Measurements from ENCODE around the gene ARID1B. TPM values are rescaled to one million over a fixed set of nuclear protein-coding genes. Genes with fewer than 3 reads are reported as not detected.
A peak's percentile ranks its signal among the peaks of the same experiment; 100 is the strongest.

ARID1B gene
- total RNA-seq, 2 experiments from 2014 or later: 90.1 to 164 TPM

DNA sequence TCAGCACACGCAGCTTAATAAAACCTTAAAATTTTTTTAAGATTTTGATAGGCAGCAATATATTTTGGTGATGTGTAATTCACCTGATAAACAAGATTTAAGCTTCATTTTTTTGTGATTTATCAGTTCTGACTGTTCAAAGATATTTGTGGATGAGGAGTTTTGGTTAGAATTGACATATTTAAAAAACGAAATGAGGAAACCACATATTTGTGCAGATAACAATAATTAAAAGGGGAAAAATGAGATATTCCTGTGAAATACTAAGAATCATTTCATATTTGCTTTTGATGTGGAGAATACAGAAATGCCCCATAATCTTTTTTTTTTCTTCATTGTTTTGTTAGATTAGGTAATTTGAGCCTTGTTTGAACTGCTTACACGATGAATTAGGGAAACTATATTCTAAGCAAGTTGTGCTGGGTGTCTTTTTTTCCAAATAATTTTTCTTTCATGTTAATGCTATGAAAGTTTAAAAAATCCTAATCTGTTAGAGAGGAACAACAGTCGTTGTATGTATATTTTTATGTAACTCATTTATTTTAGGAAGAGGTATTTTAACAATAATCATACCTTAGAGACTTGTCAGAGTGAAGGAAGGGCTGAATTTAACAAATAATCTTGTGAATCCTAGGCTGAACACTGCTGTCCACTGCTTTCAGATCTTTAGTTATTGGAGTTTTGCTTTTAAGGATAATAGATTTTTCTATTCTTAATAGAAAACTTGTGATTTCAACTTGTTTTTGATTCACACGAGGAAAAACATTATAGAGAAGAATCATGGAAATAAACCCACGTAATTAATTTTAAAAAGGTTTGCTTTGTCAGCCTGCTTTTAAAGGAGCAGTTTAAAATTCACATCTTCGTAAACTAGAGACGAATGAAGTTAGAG lies 4.0 kb downstream of the ARID1B start:
- intact Hi-C loops (cut with micrococcal nuclease; ENCODE audit: unreplicated experiment): loop anchor here (1.0 to 10.0 kb wide), 7 partner anchors 70 to 494 kb away; no protein-coding TSS in a partner anchor
- peak overlapping the region; percentile 85 for H3K4me2 ChIP-seq (ENCODE audit: low read length)
- peaks cover 39% of the 10 kb centered on the region for H4K20me1 ChIP-seq (ENCODE audit: insufficient read depth, low read length)
- CTCF ChIA-PET (ENCODE audit: unreplicated experiment): no interaction called here
- H2AFZ ChIP-seq (ENCODE audit: low read length): no peak overlapping the region
- H3K27ac ChIP-seq (ENCODE audit: low read depth, low read length, poor library complexity, severe bottlenecking): peak overlapping the region; percentile 86
- peaks cover 35% of the 10 kb centered on the region for H3K4me1 ChIP-seq (ENCODE audit: insufficient read depth, low read length, poor library complexity, severe bottlenecking)
- POLR2A ChIA-PET: interaction anchor here (0.8 to 1.6 kb wide), 15 partner anchors 10 to 1459 kb away, joined by 3 to 7 read pairs (median 5); no protein-coding TSS in a partner anchor
- peaks cover 71% of the 10 kb centered on the region for H3K79me2 ChIP-seq (ENCODE audit: insufficient read depth, low read depth, low read length)
- H3K36me3 ChIP-seq (ENCODE audit: insufficient read depth, low read length): peaks cover 45% of the 10 kb centered on the region
- no peaks in the 10 kb centered on the region for H3K9me2 ChIP-seq (ENCODE audit: insufficient read depth, low read length)
- DNase-seq (ENCODE audit: low spot score): no peak
- H3K4me3 ChIP-seq (ENCODE audit: low read depth, low read length, poor library complexity, severe bottlenecking): peak overlapping the region; percentile 76
- TF ChIP-seq EZH2phosphoT487 (IDR thresholded peaks at IDR 0.05; ENCODE audit: borderline replicate concordance, low read depth, low read length): no peak
- TF ChIP-seq, protein P1, sequence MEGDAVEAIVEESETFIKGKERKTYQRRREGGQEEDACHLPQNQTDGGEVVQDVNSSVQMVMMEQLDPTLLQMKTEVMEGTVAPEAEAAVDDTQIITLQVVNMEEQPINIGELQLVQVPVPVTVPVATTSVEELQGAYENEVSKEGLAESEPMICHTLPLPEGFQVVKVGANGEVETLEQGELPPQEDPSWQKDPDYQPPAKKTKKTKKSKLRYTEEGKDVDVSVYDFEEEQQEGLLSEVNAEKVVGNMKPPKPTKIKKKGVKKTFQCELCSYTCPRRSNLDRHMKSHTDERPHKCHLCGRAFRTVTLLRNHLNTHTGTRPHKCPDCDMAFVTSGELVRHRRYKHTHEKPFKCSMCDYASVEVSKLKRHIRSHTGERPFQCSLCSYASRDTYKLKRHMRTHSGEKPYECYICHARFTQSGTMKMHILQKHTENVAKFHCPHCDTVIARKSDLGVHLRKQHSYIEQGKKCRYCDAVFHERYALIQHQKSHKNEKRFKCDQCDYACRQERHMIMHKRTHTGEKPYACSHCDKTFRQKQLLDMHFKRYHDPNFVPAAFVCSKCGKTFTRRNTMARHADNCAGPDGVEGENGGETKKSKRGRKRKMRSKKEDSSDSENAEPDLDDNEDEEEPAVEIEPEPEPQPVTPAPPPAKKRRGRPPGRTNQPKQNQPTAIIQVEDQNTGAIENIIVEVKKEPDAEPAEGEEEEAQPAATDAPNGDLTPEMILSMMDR (conservative IDR thresholded peaks at IDR 0.05; ENCODE audit: low read length): no peak
- H3K9me3 ChIP-seq (ENCODE audit: low read length): no peaks in the 10 kb centered on the region
- no TSS peak for BruUV-seq (replicated peaks)

DNA sequence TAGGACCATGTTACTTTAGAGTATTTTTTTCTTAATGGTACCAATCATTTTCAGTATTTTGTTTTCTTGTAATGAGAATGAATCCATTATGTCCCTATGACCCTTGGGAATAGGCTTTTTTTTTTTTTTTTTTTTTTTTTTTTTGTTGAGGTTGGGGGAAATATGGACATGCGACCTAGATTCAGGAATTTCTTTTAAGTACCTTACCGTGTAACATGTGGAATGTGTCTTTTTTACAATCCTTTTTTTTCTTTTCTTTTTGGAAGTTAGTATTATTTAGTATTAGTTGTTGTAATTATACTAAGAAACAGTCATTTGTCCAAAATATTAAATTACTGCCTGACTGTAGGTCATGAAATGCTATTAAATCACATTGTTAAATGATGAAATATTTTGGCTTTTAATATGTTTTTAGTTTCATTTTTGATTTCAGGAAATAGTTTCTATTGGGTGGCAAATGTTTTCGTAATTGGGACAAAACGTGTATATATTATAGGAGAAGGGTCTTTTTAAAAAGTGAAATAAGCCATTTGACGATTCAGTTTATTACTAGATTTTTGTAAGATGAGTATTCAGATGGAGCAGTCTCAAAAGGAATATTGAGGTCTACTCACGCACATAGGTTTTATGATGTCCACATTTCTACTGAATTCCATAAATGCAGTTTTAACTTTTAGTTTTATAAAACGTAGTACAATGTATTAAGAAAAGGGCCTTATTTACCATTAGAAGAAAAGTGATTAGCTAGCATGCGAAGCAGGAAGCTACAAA lies 4.9 kb downstream of the ARID1B start:
- ChIA-PET CTCF (ENCODE audit: unreplicated experiment) (no interaction called here), POLR2A (interaction anchor here (0.6 to 1.0 kb wide), 3 partner anchors 9 to 218 kb away, joined by 3 to 4 read pairs (median 3); no protein-coding TSS in a partner anchor)
- H3K4me3 ChIP-seq (ENCODE audit: low read depth, low read length, poor library complexity, severe bottlenecking): peak overlapping the region; percentile 76
- TSS peak; percentile 37 for BruUV-seq (replicated peaks)
- no peaks in the 10 kb centered on the region for H3K9me2 ChIP-seq (ENCODE audit: insufficient read depth, low read length)
- peaks cover 40% of the 10 kb centered on the region for H3K4me1 ChIP-seq (ENCODE audit: insufficient read depth, low read length, poor library complexity, severe bottlenecking)
- TF ChIP-seq, protein P1 (conservative IDR thresholded peaks at IDR 0.05; ENCODE audit: low read length): no peak
- no peak for TF ChIP-seq EZH2phosphoT487 (IDR thresholded peaks at IDR 0.05; ENCODE audit: borderline replicate concordance, low read depth, low read length)
- no peak for DNase-seq (ENCODE audit: low spot score)
- peaks cover 74% of the 10 kb centered on the region for H3K79me2 ChIP-seq (ENCODE audit: insufficient read depth, low read depth, low read length)
- intact Hi-C loops (cut with micrococcal nuclease; ENCODE audit: unreplicated experiment): loop anchor here (2.0 to 10.0 kb wide), 6 partner anchors 69 to 493 kb away; no protein-coding TSS in a partner anchor
- peak overlapping the region; percentile 85 for H3K4me2 ChIP-seq (ENCODE audit: low read length)
- peak overlapping the region; percentile 86 for H3K27ac ChIP-seq (ENCODE audit: low read depth, low read length, poor library complexity, severe bottlenecking)
- H3K9me3 ChIP-seq (ENCODE audit: low read length): no peaks in the 10 kb centered on the region
- no peak overlapping the region for H2AFZ ChIP-seq (ENCODE audit: low read length)
- H4K20me1 ChIP-seq (ENCODE audit: insufficient read depth, low read length): peaks cover 39% of the 10 kb centered on the region
- peaks cover 54% of the 10 kb centered on the region for H3K36me3 ChIP-seq (ENCODE audit: insufficient read depth, low read length)

All from OCI-LY7 (cell line).